NCI-H2171 treated with DMSO at 0.1 percent for 48 hours (cell line): Measurements from ENCODE around the gene TCF12.

Source experiments
- DNase-seq: peaks from one replicate; lab custom pipeline; 2025; lab: John Stamatoyannopoulos, UW

TCF12 gene

DNA sequence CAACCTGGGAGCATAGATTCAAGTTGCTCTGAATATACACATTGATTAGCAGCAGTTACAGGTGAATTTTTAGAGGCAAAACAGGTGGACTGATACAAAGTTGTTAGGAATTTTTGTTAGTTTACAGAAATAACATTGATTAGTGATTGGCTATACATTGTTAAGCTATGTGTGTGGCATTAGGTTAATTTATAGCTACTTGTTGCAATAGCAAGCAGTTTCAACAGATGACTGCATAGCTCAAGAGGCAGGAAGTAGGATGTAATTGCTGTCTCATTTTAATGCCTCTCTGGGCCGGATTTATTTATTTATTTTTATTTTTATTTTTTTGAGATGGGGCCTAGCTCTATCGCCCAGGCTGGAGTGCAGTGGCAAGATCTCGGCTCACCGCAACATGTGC lies 99.7 kb downstream of the TCF12 start:
- no peak for DNase-seq

DNA sequence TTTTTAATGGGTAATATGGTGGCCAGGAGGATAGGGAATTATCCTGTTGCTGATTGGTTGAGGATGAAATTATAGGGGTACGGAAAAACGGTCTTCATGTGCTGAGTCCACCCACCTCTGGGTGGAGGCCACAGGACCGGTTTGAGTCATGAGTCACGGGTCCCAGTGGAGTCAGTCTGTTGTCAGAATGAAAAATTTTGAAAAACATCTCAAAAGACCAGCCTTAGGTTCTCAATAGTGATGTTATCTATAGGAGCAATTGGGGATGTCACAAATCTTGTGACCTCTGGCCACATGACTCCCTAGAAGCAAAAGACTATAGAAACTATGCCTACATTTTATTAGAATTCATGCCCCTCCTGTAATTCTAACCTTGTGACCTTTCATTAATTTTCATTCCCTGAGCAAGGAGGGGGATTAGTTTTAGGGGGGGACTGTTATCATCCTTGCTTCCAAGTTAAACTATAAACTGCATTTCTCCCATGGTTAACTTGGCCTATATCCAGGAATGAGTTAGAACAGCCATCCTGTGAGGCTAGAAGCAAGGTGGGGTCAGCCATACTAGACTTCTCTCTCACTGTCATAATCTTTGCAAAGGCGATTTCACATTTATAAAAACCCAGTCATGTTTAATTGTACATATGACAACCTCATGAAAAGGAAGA lies 101.2 kb downstream of the TCF12 start:
- DNase-seq = no peak

DNA sequence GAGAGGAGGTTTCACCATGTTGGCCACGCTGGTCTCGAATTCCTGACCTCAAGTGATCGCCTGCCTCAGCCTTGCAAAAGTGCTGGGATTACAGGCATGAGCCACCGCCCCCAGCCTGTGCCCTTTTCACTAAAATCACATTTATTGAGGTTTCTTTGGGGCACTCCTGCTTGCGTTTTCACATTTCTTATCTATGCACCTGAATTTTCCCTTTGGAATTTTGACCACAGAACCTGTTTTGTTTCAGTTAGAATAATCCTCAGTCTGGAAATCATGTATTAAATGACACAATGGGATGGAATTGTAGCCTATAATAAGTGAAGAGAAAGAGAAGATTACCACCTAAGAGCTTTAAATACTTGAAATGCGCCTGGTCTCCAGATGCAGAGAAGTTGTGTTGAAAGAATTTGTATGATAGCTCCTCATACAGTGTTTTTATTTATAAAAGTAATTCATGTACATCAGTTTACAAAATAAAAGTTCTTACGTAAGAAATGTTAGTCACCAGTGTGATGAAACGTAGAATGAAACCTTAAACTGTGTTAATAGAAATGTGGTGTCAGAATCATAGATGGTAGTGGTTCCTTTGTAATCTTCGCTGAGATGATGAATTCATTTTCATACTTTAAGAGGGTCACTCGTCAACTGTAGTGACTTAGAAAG lies 107.0 kb downstream of the TCF12 start:
- no peak for DNase-seq

DNA sequence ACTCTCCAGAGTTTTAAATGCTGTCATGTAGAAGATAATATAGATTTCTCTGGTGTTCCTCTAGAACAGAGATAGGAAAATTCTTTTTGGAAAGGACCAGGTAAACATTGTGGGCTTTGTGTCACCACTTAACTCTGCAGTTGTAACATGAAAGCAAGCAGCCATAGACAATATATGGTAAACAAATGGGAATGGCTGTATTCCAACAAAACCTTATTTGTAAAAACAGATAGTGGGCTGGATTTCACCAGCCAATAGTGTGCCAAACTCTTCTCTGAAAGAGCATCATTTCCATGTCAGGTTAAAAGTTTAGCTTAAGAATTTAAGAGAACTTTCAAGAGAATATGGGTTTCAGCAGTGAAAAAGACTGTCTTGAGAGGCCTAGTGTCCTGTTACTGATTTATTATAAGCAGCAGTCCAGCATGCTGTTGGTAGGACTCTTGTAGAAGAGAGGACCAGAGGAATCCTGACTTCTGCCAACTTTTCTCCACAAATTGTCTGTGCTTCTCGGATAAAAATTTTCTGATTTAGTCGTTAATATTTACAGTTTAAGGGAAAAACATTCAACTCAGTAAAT lies 107.7 kb downstream of the TCF12 start:
- no peak for DNase-seq

DNA sequence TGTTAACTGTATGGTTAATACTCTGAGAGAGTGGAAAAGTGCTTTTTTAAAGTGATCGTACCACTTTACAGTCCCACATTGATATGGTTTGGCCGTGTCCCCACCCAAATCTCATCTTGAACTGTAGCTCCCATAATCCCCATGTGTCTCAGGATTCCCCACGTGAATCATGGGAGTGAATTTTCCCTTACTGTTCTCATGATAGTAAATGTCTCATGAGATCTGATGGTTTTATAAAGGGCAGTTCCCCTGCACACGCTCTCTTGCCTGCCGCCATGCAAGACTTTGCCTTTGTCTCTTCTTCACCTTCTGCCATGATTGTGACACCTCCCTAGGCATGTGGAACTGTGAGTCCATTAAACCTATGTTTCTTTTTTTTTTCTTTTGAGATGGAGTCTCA lies 109.2 kb downstream of the TCF12 start:
- DNase-seq = no peak

DNA sequence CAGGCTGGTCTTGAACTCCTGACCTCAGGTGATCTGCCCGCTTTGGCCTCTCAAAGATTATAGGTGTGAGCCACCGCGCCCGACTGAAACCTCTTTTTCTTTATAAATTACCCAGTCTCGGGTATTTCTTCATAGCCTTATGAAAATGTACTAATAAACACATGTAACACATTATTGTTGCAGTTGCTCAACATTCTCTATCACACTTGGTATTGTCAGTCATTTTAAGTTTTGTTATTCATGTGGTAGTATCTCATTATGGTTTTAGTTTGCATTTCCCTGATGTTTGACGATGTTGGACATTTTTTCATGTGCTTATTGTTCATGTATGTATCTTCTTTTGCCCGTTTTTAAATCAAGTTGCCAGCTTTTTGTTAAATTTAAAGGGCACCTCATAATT lies 109.7 kb downstream of the TCF12 start:
- no peak for DNase-seq

DNA sequence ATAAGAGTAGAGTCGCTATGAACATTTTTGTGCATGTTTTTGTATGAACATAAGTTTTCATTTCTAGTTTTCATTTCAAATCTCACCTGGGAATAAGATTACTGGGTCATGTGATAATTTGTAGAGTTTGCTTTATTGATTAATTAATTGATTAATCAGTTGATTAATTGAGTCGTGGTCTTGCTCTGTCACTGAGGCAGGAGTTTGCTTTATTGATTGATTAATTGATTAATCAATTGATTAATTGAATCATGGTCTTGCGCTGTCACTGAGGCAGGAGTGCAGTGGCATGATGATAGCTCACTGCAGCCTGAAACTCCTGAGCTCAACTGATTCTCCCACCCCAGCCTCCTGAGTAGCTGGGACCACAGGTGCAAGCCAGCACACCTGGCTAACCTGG lies 111.6 kb downstream of the TCF12 start:
- no peak for DNase-seq

DNA sequence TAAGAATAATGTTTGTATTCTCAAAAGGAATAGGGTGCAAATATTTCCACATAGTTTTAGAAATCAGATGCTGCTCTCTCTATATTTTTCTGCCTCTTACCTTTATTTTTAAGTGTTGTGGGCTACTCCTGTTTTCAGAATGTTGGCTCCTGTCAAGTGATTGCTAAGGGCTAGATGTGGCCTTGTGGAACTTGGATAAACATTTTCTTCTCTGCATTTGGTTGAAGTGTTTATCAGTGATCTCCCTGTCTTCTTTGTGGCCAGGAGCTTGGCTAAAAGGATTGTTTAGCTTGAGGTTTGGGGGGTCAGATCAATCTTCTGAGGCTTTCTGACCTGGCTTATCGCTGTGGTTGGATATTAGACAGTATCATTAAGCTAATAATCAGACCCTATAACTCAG lies 112.6 kb downstream of the TCF12 start:
- no peak for DNase-seq

DNA sequence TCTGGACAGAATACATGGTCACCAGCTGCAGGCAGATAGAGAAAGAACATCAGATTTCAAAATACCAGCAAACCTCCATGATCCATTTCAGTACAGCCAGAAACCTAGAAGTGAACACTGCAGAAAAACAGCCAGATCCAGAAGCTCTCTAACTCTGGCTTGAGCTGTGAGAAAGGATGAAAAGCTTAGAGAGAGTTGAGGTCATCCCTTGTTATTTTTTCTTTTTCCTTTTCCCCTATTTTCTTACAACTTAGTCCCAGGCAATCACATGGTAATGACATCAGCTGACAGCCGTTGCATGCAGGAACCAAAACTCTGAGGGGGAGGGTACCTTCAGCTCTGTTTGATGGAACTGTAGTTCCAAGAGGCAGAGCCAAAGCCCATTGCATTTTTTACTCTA lies 113.2 kb downstream of the TCF12 start:
- DNase-seq = no peak

DNA sequence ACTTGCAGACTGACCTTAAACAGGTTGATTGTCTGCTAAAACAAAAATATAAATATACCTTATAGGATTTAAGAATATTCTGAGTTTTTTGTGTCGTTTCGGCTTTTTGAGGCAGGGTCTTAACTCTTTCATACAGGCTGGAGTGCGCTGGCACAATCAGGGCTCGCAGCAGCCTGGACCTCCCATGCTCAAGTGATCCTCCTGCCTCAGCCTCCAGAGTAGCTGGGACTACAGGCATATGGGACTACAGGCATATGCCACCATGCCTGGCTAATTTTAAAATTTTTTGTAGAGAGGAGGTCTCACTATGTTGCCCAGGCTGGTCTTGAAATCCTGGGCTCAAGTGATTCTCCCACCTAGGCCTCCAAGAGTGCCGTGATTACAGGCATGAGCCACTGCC lies 113.9 kb downstream of the TCF12 start:
- DNase-seq = no peak

DNA sequence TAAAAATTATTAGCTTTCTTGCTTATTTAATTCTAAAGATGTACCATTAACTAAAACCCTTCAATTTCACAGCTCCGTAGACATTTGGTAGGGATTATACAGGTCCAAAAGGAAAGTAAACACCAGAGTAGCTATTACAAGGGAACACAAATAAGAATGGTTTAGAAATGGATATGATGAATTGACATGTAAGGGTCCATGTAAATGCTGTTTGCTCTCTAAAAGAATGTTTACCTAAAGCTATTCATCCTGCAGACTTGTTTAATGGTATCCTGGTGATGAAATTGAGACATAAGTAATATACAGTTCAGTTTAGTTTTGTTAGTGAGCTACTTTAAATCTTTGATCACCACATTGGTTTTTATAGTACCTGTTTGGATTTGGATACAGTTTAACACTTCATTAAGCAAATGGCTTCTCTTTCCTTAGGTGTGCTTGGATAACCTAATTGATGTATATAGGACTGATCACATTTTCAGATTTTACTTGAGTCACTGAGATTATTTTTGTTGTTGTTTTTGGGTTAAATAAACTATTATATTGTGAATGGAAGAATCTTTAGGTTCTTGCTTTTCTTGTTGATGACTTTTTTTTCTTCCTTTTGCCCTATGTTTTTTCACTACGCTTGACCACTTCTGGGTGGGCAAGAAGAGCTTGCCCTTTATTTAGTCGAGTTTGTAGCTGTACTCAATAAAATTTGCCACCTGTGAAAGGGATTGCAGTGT lies 115.4 kb downstream of the TCF12 start:
- DNase-seq = no peak

DNA sequence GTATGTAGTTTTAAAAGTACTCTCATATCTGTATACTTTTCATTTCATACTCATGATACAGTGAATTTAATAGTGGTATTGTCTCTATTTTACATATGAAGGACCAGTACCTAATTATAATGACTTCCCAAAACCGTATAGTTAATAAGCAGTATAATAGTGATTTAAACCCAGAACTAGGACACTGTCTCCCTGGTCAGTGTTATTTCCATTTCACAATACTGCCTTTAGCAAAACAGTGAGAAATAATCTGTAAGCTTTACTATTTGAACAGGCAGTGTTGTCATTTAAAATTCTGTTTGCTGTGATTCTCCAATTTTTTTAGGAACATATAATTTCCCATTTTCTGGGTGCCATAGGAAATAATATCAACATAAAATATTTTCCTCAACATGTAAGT lies 116.2 kb downstream of the TCF12 start:
- no peak for DNase-seq

DNA sequence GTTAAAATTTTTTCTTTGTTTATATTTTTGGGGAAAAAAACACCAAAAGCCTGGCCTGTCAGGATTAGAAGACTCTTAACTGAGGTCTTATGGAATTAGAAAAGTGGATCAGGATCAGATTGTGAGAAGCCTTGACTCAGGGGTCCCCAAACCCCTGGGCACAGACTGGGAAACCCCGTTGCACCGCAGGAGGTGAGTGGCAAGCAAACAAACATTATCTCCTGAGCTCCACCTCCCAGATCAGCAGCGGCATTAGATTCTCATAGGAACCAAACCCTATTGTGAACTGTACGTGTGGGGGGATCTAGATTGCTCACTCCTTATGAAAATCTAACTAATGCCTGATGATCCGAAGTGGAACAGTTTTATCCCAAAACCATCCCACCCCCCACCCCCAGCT lies 117.2 kb downstream of the TCF12 start:
- DNase-seq = no peak

DNA sequence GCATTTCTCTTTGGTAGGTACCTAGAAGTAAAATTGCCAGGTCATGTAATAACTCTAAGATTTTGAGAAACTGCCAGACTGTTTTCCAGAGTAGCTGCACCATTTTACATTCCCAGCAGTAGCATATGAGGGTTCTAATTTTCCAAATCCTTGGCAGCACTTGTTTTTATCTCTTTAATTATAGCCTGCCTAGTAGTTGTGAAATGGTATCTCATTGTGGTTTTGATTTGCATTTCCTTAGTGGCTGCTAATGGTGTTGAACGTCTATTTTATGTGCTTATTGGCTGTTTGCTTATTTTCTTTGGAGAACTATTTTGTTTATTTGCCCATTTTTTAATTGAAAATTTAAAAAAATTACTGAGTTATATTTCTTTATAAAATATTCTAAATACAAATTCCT lies 117.9 kb downstream of the TCF12 start:
- DNase-seq = no peak

DNA sequence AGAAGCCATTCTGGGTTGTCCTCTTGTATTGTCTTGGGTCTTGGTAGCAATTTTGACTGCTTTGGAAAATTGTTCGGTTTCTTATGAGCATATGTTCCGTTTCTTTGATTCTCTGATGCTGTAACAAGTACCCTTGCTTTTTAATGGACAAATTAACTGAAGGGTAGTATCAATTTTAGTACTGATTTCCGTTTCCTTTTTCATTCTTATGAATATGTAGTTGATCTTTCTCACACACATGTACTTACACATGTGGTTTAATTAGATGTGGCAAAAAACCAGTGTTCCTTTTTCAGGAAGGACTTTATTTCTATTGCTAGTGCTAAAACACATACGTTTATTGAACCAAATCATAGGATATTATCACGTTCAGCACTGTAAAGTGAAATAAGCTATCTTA lies 119.1 kb downstream of the TCF12 start:
- DNase-seq = no peak

DNA sequence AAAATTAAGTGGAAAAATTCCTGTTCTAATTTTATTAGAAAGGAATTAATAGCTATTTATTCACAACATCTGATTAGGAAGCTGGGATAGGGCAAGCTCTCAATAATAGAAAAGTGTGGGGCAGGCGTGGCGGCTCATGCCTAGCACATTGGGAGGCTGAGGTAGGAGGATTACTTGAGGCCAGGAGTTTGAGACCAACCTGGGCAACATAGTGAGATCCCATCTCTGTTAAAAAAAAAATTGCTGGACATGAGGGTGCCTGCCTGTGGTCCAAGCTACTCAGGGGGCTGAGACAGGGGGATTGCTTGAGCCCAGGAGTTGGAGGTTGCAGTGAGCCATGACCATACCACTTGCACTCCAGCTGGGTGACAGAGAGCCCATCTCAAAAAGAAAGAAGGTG lies 119.6 kb downstream of the TCF12 start:
- DNase-seq = no peak

DNA sequence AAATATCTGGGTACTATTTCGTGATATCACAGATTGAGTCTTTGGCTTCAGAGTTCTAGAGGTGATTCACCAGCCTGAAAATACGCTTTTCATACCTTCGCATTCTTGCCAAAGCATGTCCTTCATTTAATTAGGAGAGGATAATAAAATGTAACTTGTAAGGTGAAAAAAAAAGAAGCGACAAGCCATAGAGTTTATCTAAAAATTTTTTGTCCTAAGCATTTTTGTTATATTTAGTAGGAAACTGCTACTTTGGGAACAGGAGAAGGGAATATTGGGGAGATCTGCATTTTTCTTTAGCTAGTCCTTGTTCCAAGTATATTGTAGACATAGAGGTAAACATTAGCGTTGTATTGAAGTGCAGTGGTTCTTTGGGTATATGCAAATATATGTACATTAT lies 120.1 kb downstream of the TCF12 start:
- no peak for DNase-seq

DNA sequence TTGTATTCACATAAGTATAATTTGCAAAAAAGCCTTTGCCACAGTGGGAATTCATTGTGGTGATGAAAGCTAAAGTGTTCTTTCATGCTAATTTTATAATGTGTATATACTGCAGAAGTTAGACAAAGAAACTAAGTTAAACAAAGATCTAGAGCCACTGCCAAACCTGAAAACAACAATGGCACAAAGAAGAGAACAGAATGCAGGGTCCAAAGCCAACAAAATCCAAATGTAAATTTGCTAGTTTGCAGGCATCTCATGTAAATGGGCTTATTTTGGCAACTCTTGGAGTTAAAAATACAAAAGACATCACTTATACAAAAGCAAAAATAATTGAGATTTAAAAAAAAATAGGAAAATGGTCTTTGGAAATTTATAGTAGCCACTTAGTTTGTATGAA lies 123.0 kb downstream of the TCF12 start:
- no peak for DNase-seq

DNA sequence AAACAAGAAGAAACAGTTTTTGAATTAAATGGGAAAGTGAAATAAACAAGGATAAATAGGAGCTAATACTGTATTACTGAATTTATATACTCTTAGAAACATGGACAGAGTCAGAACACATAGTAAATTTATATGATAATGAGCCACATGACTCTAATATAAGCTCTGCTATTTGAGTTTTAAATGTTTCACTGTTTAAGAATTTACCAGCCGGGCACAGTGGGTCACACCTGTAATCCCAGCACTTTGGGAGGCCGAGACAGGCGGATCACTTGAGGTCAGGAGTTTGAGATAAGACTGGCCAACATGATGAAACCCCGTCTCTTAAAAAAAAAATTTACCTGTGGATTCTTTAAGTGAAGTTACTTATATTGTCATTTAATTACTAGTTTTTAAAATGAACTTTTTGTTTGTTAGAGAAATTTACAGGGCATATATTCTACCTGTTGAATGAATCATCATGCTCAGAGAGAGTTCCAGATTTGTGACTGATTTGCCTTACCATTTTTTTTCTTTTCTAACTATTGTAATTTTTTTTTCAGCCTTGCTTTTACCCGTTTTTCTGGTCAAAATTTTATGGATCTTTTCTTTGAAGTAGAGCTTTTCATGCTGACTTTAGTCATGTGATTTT lies 125.7 kb downstream of the TCF12 start:
- DNase-seq = no peak

DNA sequence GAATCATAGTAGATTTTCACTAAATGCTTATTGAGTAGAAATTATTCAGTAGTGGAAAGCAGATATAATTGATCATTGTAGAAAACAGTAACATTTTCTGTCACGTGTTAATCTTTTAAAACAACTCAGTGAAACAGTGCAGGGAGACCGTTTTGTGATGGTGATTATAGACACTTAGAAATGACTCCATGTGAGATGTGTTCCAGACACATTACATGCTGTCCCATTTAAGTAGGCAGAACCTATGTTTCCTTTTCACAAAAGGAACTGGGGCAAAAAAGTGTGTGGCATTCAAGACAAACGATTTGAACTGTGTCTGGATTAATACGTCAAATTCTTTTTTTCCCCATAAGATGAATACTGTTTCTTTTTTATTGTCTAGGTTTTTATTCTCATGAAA lies 126.5 kb downstream of the TCF12 start:
- DNase-seq = no peak

DNA sequence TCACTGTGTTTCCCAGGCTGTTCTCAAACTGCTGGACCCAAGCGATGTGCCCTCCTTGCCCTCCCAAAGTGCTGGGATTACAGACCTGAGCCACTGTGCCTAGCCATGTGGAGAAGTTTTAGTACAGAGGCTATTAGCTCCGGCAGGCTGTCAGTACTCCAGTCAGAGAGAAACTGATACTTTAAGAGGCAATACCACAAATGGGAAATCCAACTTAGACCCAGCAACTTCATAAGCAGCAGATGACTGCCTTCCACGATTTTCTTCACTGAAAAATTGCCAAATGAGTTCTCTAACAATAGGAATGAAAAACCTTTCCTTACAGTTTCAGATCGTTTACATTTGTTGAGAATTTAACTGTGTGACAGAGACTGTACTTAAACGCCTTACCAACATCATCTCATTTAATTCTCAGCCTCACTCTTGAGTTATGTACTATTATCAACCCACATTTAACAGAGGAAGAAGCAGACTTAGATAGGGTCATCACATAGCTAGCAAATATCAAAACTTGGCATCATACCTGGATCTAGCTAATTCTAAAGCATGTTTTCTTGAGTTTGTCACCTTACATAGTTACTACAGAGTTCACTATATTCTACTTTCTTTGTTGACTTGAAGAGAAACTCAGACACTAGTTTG lies 127.4 kb downstream of the TCF12 start:
- DNase-seq = no peak

DNA sequence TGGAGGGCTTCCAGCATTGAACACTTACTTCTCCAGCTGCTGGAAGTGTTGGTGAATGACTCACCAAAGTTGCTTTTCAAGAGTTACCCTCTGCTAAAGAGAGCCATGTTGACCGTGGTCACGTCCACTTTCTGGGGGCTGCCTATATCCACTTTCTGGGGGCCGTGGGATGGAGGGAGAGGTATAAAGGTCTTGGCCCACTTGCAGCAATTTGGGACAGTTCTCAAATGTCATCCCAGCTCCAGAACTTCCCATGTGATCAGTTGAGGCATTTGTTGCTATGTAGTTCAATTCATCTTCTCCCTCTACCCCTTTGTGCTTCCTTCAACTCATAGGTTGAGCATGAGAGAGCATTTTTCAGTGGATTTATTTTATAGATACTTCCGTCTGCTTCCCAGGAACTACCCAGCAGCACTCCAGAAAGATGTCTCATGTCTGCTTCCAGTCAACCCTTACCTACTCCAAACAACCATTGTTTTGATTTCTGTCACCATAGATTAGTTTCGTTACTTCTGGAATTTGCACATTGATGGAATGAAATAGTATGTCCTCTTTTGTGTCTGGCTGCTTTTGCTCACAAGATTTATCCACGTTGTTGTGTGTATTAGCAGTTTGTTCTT lies 130.6 kb downstream of the TCF12 start:
- no peak for DNase-seq
